Globus pallidus (tissue), 1 donor: ENCODE results near the gene EPB41L4B.
"Not testable (repeated sequence)": the region's sequence is repeated elsewhere in the genome, so short reads cannot be mapped to it uniquely, and the experiment has no call there.

Experiments used
- DNase-seq: peaks from one replicate; pipeline ENCODE4 v3.0.0-alpha.2; 2015; ENCODE audit warnings: low spot score

The EPB41L4B gene

GRCh38 chr9:109244179-109245132 lies 76.4 kb downstream of the EPB41L4B start:
- DNase-seq: peak; percentile 37

GRCh38 chr9:109242741-109243140 lies 78.1 kb downstream of the EPB41L4B start:
- DNase-seq: peak; percentile 4

- DNase-seq: no peak
Measured at GRCh38 chr9:109242014-109242413, 78.8 kb downstream of the EPB41L4B start.

- DNase-seq: no peak
Measured at GRCh38 chr9:109241207-109241606, 79.7 kb downstream of the EPB41L4B start.

- no peak for DNase-seq
Measured at GRCh38 chr9:109239240-109239639, 81.6 kb downstream of the EPB41L4B start.

- no peak for DNase-seq
Measured at GRCh38 chr9:109238655-109239054, 82.2 kb downstream of the EPB41L4B start.

- DNase-seq: no peak
Measured at GRCh38 chr9:109238125-109238524, 82.7 kb downstream of the EPB41L4B start.

- no peak for DNase-seq
Measured at GRCh38 chr9:109232449-109233237, 88.2 kb downstream of the EPB41L4B start.

- DNase-seq: no peak
Measured at GRCh38 chr9:109231593-109231992, 89.3 kb downstream of the EPB41L4B start.

- DNase-seq: no peak
Measured at GRCh38 chr9:109230277-109230676, 90.6 kb downstream of the EPB41L4B start.

- DNase-seq: no peak
Measured at GRCh38 chr9:109229682-109230081, 91.2 kb downstream of the EPB41L4B start.

- no peak for DNase-seq
Measured at GRCh38 chr9:109228093-109228642, 92.7 kb downstream of the EPB41L4B start.

GRCh38 chr9:109225629-109226028 lies 95.2 kb downstream of the EPB41L4B start:
- DNase-seq: no peak

- DNase-seq: no peak
Measured at GRCh38 chr9:109224751-109225150, 96.1 kb downstream of the EPB41L4B start.

- DNase-seq: not testable (repeated sequence)
Measured at GRCh38 chr9:109218242-109218641, 102.6 kb downstream of the EPB41L4B start.

GRCh38 chr9:109214414-109214813 lies 106.4 kb downstream of the EPB41L4B start:
- DNase-seq: no peak

GRCh38 chr9:109213285-109214121 lies 107.4 kb downstream of the EPB41L4B start:
- DNase-seq: no peak

GRCh38 chr9:109212768-109213167 lies 108.1 kb downstream of the EPB41L4B start:
- no peak for DNase-seq

- no peak for DNase-seq
Measured at GRCh38 chr9:109206670-109207069, 114.2 kb downstream of the EPB41L4B start.

- no peak for DNase-seq
Measured at GRCh38 chr9:109205526-109205925, 115.3 kb downstream of the EPB41L4B start.

- DNase-seq: no peak
Measured at GRCh38 chr9:109203761-109204360, 117.0 kb downstream of the EPB41L4B start.
